ENCODE measurements around the gene FXYD3. TPM values are rescaled to one million over a fixed set of nuclear protein-coding genes. Genes with fewer than 3 reads are reported as not detected.

Gene FXYD3
- total and polyA plus RNA-seq, 2 of the 13 experiments (the other 11 are each of a cell fraction or from before 2014, with no cell fraction given): 4.9 TPM; not detected in 1

- TF ChIP-seq UBTF (CRISPR knock-in tag; IDR thresholded peaks at IDR 0.05): no peak
- no peak for TF ChIP-seq HBP1 (CRISPR knock-in tag; IDR thresholded peaks at IDR 0.05; ENCODE audit: low read depth)
- TF ChIP-seq KLF15 (CRISPR knock-in tag; IDR thresholded peaks at IDR 0.05; ENCODE audit: borderline replicate concordance): no peak
- no peak for TF ChIP-seq DR1 (CRISPR knock-in tag; IDR thresholded peaks at IDR 0.05)
- 0 out of 2 replicates have a peak, but pooled peaks have one; percentile 26 for TF ChIP-seq MXD1 (CRISPR knock-in tag; IDR thresholded peaks at IDR 0.05)
- no peak for TF ChIP-seq ZBTB34 (CRISPR knock-in tag; IDR thresholded peaks at IDR 0.05)
- TF ChIP-seq HMGA1 (CRISPR knock-in tag; conservative IDR thresholded peaks at IDR 0.05): no peak
- peak; percentile 46; the same call in 1 of the 2 replicates for TF ChIP-seq ZNF33A (CRISPR knock-in tag; IDR thresholded peaks at IDR 0.05; ENCODE audit: borderline replicate concordance)
- peak; percentile 69 for TF ChIP-seq ELF3 (CRISPR knock-in tag; IDR thresholded peaks at IDR 0.05)
- TF ChIP-seq MXD4 (CRISPR knock-in tag; IDR thresholded peaks at IDR 0.05): 0 out of 2 replicates have a peak, but pooled peaks have one; percentile 39
- no peak for TF ChIP-seq NFYC (CRISPR knock-in tag; IDR thresholded peaks at IDR 0.05)
- TF ChIP-seq ZNF3 (CRISPR knock-in tag; IDR thresholded peaks at IDR 0.05): no peak
- no peak for TF ChIP-seq ZNF691 (CRISPR knock-in tag; IDR thresholded peaks at IDR 0.05; ENCODE audit: borderline replicate concordance, low read depth)
- TF ChIP-seq NFYB (CRISPR knock-in tag; IDR thresholded peaks at IDR 0.05): no peak
- no peak for TF ChIP-seq MTA3 (CRISPR knock-in tag; IDR thresholded peaks at IDR 0.05)
- TF ChIP-seq GPBP1L1 (CRISPR knock-in tag; IDR thresholded peaks at IDR 0.05): no peak
- peak; percentile 49; the same call in 1 of the 2 replicates for TF ChIP-seq PPARG (CRISPR knock-in tag; conservative IDR thresholded peaks at IDR 0.05)
- TF ChIP-seq MIER2 (CRISPR knock-in tag; IDR thresholded peaks at IDR 0.05): no peak
- peak; percentile 65 for TF ChIP-seq PHF21A (CRISPR knock-in tag; IDR thresholded peaks at IDR 0.05)
- TF ChIP-seq MAF1 (CRISPR knock-in tag; IDR thresholded peaks at IDR 0.05; ENCODE audit: borderline replicate concordance): no peak
- TF ChIP-seq TOE1 (CRISPR knock-in tag; IDR thresholded peaks at IDR 0.05): no peak
- TF ChIP-seq CSRNP2 (CRISPR knock-in tag; conservative IDR thresholded peaks at IDR 0.05; ENCODE audit: low read depth): no peak
Observed at GRCh38 chr19:35135389-35135909, 19.8 kb downstream of the FXYD3 start (continued).
